AG04450 (cell line): Measurements from ENCODE around the gene CCNQ. TPM values are rescaled to one million over a fixed set of nuclear protein-coding genes. Genes with fewer than 3 reads are reported as not detected.

Experiments used
- CTCF ChIA-PET: fragments of 300-600, 350-600 bp; formaldehyde crosslinking; extraction: SDS; loops from one replicate; lab custom pipeline; 2022; ENCODE audit warnings: antibody characterized with exemption, inconsistent platforms; lab: Charles Lee
- POLR2A ChIA-PET: fragments of 350-600 bp; formaldehyde crosslinking; extraction: SDS; loops from one replicate; lab custom pipeline; 2021; ENCODE audit warnings: antibody characterized with exemption, inconsistent platforms; lab: Yijun Ruan, JAX
- DNase-seq: peaks from one replicate; pipeline ENCODE4 v3.0.0-alpha.2; 2011; ENCODE audit warnings: low read depth, low spot score
- H3K27ac ChIP-seq: one replicate; pipeline ENCODE4 v1.5.1; 2012; ENCODE audit warnings: low read depth, low read length, control low read depth
- H3K27me3 ChIP-seq: one replicate; pipeline ENCODE4 v1.6.0; 2012; ENCODE audit warnings: low read length; ENCODE audit not compliant: control insufficient read depth, insufficient read depth
- H3K4me3 ChIP-seq: 2 replicates; pipeline ENCODE4 v1.5.1; 2011; ENCODE audit warnings: mild to moderate bottlenecking, low read depth, low read length, control low read depth
- H3K9me3 ChIP-seq: 2 replicates; pipeline ENCODE4 v1.5.1; 2012; ENCODE audit warnings: low read length; ENCODE audit not compliant: control insufficient read depth, insufficient read depth
- CTCF ChIP-seq: IDR thresholded peaks from 2 replicates; pipeline ENCODE4 v1.5.1; 2011; ENCODE audit warnings: low read depth, low read length, control low read depth, inconsistent platforms
- polyA plus RNA-seq: library from polyadenylated mRNA; depleted of rRNA; stranded (reverse); fragments of >200 nt; gene quantifications from 2 replicates; pipeline ENCODE4 v1.2.3, GENCODE V29; 2011

Gene CCNQ
- polyA plus RNA-seq, 1 experiment = 23.6 TPM

GRCh38 chrX:153603131-153603656, 4.3 kb upstream of the CCNQ start:
- DNase-seq = no peak
- Histone ChIP-seq H3K27me3 (peaks cover 2% of the 10 kb centered on the region), H3K9me3 (no peaks in the 10 kb centered on the region), H3K27ac (no peak overlapping the region), H3K4me3 (no peak overlapping the region)
- POLR2A ChIA-PET = no interaction called here
- no peak for TF ChIP-seq CTCF
- CTCF ChIA-PET = no interaction called here

DNA sequence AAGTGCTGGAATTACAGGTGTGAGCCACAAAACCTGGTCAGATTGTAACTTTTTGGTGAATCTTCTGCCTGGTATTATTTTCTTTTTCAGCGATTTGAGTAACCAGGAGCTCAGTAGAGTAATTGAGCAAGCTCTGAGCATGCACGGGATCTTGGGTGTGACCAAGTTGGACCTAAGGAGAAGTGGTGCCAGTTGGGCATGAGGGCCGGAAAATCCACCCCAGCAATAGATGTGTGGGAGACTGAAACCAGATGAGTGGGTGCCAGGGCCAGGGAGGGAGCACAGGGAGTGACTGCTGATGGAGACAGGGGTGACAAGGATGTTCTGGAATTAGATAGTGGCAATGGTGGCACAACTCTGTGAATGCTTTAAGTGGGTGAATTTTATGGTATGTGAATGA, 3.7 kb upstream of the CCNQ start:
- H3K9me3 ChIP-seq = no peaks in the 10 kb centered on the region
- peaks cover 2% of the 10 kb centered on the region for H3K27me3 ChIP-seq
- no peak for DNase-seq
- no peak overlapping the region for H3K4me3 ChIP-seq
- H3K27ac ChIP-seq = no peak overlapping the region
- POLR2A ChIA-PET = no interaction called here
- CTCF ChIA-PET = no interaction called here
- no peak for TF ChIP-seq CTCF

DNA sequence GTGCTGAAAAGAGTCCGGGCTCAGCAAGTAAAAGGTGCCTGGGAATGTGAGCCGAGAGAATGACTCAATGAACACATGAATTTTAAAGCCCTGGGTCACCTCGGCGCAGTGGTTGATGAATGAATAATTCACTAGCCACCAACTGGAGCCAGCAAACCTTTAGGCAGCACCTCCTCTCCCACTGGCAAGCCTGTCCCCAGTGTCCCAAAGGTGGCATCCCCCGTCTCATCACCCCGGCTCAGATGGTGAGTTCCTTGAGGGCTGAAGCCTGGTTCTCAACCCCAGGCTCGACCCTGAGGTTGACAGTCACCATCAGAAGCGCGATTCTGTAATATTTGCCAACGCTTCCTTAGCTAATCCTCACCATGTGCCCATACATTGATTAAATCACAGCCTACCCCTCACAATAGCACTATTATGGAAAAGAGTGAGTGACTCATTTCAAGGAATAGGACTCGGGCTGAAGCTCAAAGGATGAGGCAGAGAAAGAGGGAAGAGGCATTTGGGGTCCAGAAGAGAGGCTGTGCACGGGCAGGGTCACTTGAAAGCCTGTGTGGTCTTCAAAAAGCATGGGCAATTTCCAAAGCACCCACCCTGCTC, 2.7 kb upstream of the CCNQ start:
- TF ChIP-seq CTCF = no peak
- no peak overlapping the region for H3K27ac ChIP-seq
- no peak overlapping the region for H3K4me3 ChIP-seq
- DNase-seq = no peak
- CTCF ChIA-PET = interaction anchor here (4.4 kb wide), 1 partner anchor 66 kb away, joined by 15 read pairs; no protein-coding TSS in a partner anchor
- no peaks in the 10 kb centered on the region for H3K9me3 ChIP-seq
- POLR2A ChIA-PET = no interaction called here
- peaks cover 2% of the 10 kb centered on the region for H3K27me3 ChIP-seq

GRCh38 chrX:153600921-153601320, 2.0 kb upstream of the CCNQ start:
- H3K9me3 ChIP-seq = no peaks in the 10 kb centered on the region
- CTCF ChIA-PET = interaction anchor here (3.3 to 4.4 kb wide), 2 partner anchors 9 to 67 kb away, joined by 15 to 20 read pairs; no protein-coding TSS in a partner anchor
- H3K27ac ChIP-seq = no peak overlapping the region
- no peak overlapping the region for H3K4me3 ChIP-seq
- no peaks in the 10 kb centered on the region for H3K27me3 ChIP-seq
- no peak for TF ChIP-seq CTCF
- POLR2A ChIA-PET = no interaction called here
- DNase-seq = no peak

DNA sequence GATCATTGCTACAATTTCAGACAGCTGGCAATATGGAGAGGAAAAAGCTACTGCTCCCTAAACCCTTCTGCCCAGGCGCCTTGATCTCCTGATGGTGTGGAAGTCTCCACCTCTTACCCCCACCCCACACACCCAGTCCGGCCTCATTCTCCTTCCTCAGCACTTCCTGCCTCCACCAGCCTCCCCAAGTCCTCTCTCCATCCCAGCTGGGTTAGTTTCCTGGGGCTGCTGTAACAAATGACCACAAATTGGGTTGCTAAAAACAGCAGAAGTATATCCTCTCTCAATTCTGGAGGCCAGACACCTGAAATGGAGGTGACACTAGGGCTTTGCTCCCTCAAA, 1.1 kb upstream of the CCNQ start:
- peak overlapping the region; percentile 64 for H3K4me3 ChIP-seq
- no peaks in the 10 kb centered on the region for H3K9me3 ChIP-seq
- POLR2A ChIA-PET = no interaction called here
- CTCF ChIA-PET = interaction anchor here (3.3 to 4.4 kb wide), 2 partner anchors 10 to 68 kb away, joined by 15 to 20 read pairs; no protein-coding TSS in a partner anchor
- no peak overlapping the region for H3K27ac ChIP-seq
- no peaks in the 10 kb centered on the region for H3K27me3 ChIP-seq
- TF ChIP-seq CTCF = no peak
- DNase-seq = no peak
